HCEC 1CT (cell line): Measurements from ENCODE around the gene DIDO1.
"Not testable (repeated sequence)": the region's sequence is repeated elsewhere in the genome, so short reads cannot be mapped to it uniquely, and the experiment has no call there.

Experiments used
- DNase-seq: peaks from one replicate; pipeline ENCODE4 v3.0.0-alpha.2; 2017

Gene DIDO1

GRCh38 chr20:62875419-62876361 is 50.6 kb downstream of the DIDO1 start:
- peak; percentile 36 for DNase-seq

GRCh38 chr20:62874964-62875344 is 51.4 kb downstream of the DIDO1 start:
- no peak for DNase-seq

- peak; percentile 13 for DNase-seq
Measured at GRCh38 chr20:62873681-62874031, 52.6 kb downstream of the DIDO1 start.

- DNase-seq: no peak
Measured at GRCh38 chr20:62873280-62873679, 53.0 kb downstream of the DIDO1 start.

GRCh38 chr20:62872862-62873261 is 53.4 kb downstream of the DIDO1 start:
- DNase-seq: no peak

GRCh38 chr20:62872184-62872847 is 54.0 kb downstream of the DIDO1 start:
- DNase-seq: no peak

GRCh38 chr20:62864207-62864606 is 62.1 kb downstream of the DIDO1 start:
- no peak for DNase-seq

- DNase-seq: peak; percentile 74
Measured at GRCh38 chr20:62861726-62862336, 64.5 kb downstream of the DIDO1 start, which contains the start of gene TCFL5. TCFL5 (minus strand) TSS chr20:62861822; CDS start chr20:62861670, 152 bp downstream.

- peak; percentile 9 for DNase-seq
Measured at GRCh38 chr20:62860924-62861691, 65.2 kb downstream of the DIDO1 start.

- DNase-seq: no peak
Measured at GRCh38 chr20:62860391-62860923, 65.8 kb downstream of the DIDO1 start.

- DNase-seq: no peak
Measured at GRCh38 chr20:62859721-62860120, 66.6 kb downstream of the DIDO1 start.

- DNase-seq: no peak
Measured at GRCh38 chr20:62858058-62858830, 68.1 kb downstream of the DIDO1 start.

GRCh38 chr20:62856931-62857619 is 69.2 kb downstream of the DIDO1 start:
- no peak for DNase-seq

- no peak for DNase-seq
Measured at GRCh38 chr20:62855120-62855519, 71.2 kb downstream of the DIDO1 start.

GRCh38 chr20:62854121-62854520 is 72.2 kb downstream of the DIDO1 start:
- DNase-seq: no peak

GRCh38 chr20:62853304-62853703 is 73.0 kb downstream of the DIDO1 start:
- not testable (repeated sequence) for DNase-seq

- no peak for DNase-seq
Measured at GRCh38 chr20:62852841-62853240, 73.5 kb downstream of the DIDO1 start.

GRCh38 chr20:62852196-62852595 is 74.1 kb downstream of the DIDO1 start:
- no peak for DNase-seq

GRCh38 chr20:62850333-62850974 is 75.9 kb downstream of the DIDO1 start:
- DNase-seq: no peak

GRCh38 chr20:62849431-62849830 is 76.9 kb downstream of the DIDO1 start:
- no peak for DNase-seq

- not testable (repeated sequence) for DNase-seq
Measured at GRCh38 chr20:62848917-62849316, 77.4 kb downstream of the DIDO1 start.
